HepG2 (cell line): ENCODE results near the gene AFAP1. TPM values are rescaled to one million over a fixed set of nuclear protein-coding genes. Genes with fewer than 3 reads are reported as not detected.

Experiments
- ELF1 ChIP-seq: sonication (generic); formaldehyde crosslinking; IDR thresholded peaks from 2 replicates; pipeline ENCODE4 v1.4.0; 2020; ENCODE audit warnings: missing genetic modification reagents
- FOXA3 ChIP-seq: IDR thresholded peaks from 2 replicates; pipeline ENCODE4 v1.6.1; 2016; ENCODE audit warnings: missing genetic modification reagents, missing compliant biosample characterization
- GABPA ChIP-seq, 2 experiments: IDR thresholded peaks; 2 replicates each; pipeline ENCODE4 v1.6.1; 2011 to 2016; ENCODE audit warnings: low read depth in 2 of 2, low read length in 1 of 2, missing biosample characterization in 1 of 2, missing genetic modification characterization in 1 of 2
- GATAD2A ChIP-seq: IDR thresholded peaks from 2 replicates; pipeline ENCODE4 v1.6.1; 2016
- HNF1A ChIP-seq, 2 experiments: sonication (generic) in 1 of 2; formaldehyde crosslinking in 1 of 2; IDR thresholded peaks; 2 replicates each; pipeline versions ENCODE4 v1.4.0 to v1.6.1; 2016 to 2020; ENCODE audit warnings: borderline replicate concordance in 1 of 2, low read depth in 1 of 2, mild to moderate bottlenecking in 1 of 2, missing genetic modification reagents in 1 of 2
- PATZ1 ChIP-seq: sonication (generic); formaldehyde crosslinking; IDR thresholded peaks from 2 replicates; pipeline ENCODE4 v1.4.0; 2020; ENCODE audit warnings: missing genetic modification reagents
- RNF219 ChIP-seq: sonication (generic); formaldehyde crosslinking; IDR thresholded peaks from 2 replicates; pipeline ENCODE4 v1.5.0; 2020; ENCODE audit warnings: mild to moderate bottlenecking, missing genetic modification reagents
- SMARCC2 ChIP-seq: fragments of 450-650 bp; IDR thresholded peaks from 2 replicates; pipeline ENCODE4 v1.6.1; 2017; ENCODE audit warnings: antibody characterized with exemption, mild to moderate bottlenecking
- ZFP41 ChIP-seq: sonication (generic); formaldehyde crosslinking; IDR thresholded peaks from 2 replicates; pipeline ENCODE4 v1.4.0; 2020; ENCODE audit warnings: mild to moderate bottlenecking, missing genetic modification reagents, borderline replicate concordance
- ZNF280B ChIP-seq: sonication (generic); formaldehyde crosslinking; IDR thresholded peaks from 2 replicates; pipeline ENCODE4 v1.5.0; 2020; ENCODE audit warnings: missing genetic modification reagents, mild to moderate bottlenecking, borderline replicate concordance
- ZNF644 ChIP-seq: IDR thresholded peaks from 2 replicates; pipeline ENCODE4 v1.6.1; 2016; ENCODE audit warnings: low read depth
- ZNF652 ChIP-seq: IDR thresholded peaks from 2 replicates; pipeline ENCODE4 v1.6.1; 2016; ENCODE audit warnings: low read depth, borderline replicate concordance
- ZNF841 ChIP-seq: sonication (generic); formaldehyde crosslinking; IDR thresholded peaks from 2 replicates; pipeline ENCODE4 v1.8.1; 2023; ENCODE audit warnings: missing genetic modification reagents, borderline replicate concordance
- polyA plus RNA-seq, 8 experiments: library from polyadenylated mRNA; depleted of rRNA in 3 of 8; stranded (reverse) in 7 of 8; unstranded in 1 of 8; fragments of >200 nt; fragmentation: Illumina TruSeq in 4 of 8; extraction: Trizol in 4 of 8; gene quantifications; 2 replicates each; pipeline versions ENCODE4 v1.2.1 to v1.2.3, GENCODE V29; 2011 to 2016; ENCODE audit warnings: low read depth in 4 of 8, missing spikeins in 1 of 8, mixed read lengths in 1 of 8; ENCODE audit not compliant: insufficient read depth in 1 of 8
- total RNA-seq, 5 experiments: library from RNA; depleted of rRNA; stranded (reverse); fragments of >200 nt; fragmentation: Illumina TruSeq; extraction: Trizol; gene quantifications; 2 replicates each; pipeline ENCODE4 v1.2.3, GENCODE V29; 2016; ENCODE audit warnings: low read depth in 1 of 5
- TF ChIP-seq, protein P1 (sequence below): sonication (generic); formaldehyde crosslinking; IDR thresholded peaks from 2 replicates; pipeline ENCODE4 v1.8.0; 2022; ENCODE audit warnings: mild to moderate bottlenecking, missing genetic modification reagents; ENCODE audit not compliant: insufficient replicate concordance

AFAP1 gene
- total and polyA plus RNA-seq, 2 of the 13 experiments (the other 11 are each of a cell fraction or from before 2014, with no cell fraction given) = 2.5 TPM

- TF ChIP-seq RNF219 (no peak), ZNF652 (CRISPR knock-in tag) (no peak), GABPA (IDR thresholded peaks at IDR 0.05; ENCODE audit: low read depth, low read length) (no peak), GABPA (CRISPR knock-in tag; IDR thresholded peaks at IDR 0.05; ENCODE audit: low read depth) (no peak), ELF1 (CRISPR knock-in tag) (no peak), SMARCC2 (no peak), PATZ1 (CRISPR knock-in tag) (no peak), GATAD2A (CRISPR knock-in tag) (no peak), ZNF644 (CRISPR knock-in tag) (no peak), ZFP41 (no peak), HNF1A (IDR thresholded peaks at IDR 0.05; ENCODE audit: low read depth) (no peak), HNF1A (CRISPR knock-in tag; IDR thresholded peaks at IDR 0.05; ENCODE audit: borderline replicate concordance) (no peak), FOXA3 (CRISPR knock-in tag) (no peak), ZNF841 (no peak), ZNF280B (CRISPR knock-in tag) (no peak)
- TF ChIP-seq, protein P1, sequence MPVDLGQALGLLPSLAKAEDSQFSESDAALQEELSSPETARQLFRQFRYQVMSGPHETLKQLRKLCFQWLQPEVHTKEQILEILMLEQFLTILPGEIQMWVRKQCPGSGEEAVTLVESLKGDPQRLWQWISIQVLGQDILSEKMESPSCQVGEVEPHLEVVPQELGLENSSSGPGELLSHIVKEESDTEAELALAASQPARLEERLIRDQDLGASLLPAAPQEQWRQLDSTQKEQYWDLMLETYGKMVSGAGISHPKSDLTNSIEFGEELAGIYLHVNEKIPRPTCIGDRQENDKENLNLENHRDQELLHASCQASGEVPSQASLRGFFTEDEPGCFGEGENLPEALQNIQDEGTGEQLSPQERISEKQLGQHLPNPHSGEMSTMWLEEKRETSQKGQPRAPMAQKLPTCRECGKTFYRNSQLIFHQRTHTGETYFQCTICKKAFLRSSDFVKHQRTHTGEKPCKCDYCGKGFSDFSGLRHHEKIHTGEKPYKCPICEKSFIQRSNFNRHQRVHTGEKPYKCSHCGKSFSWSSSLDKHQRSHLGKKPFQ (CRISPR knock-in tag) = no peak
- TF ChIP-seq, all 625 proteins: peak for 0
Observed at GRCh38 chr4:7910263-7910896, 29.3 kb downstream of the AFAP1 start (continued).
